Esophagus squamous epithelium (tissue), 5 donors: ENCODE data around the gene CLDN20. TPM values are rescaled to one million over a fixed set of nuclear protein-coding genes. Genes with fewer than 3 reads are reported as not detected.
A peak's percentile ranks its signal among the peaks of the same experiment; 100 is the strongest.
"Not testable (repeated sequence)": the region's sequence is repeated elsewhere in the genome, so short reads cannot be mapped to it uniquely, and the experiment has no call there.

Source experiments
- DNase-seq: peaks from one replicate; lab custom pipeline; 2025; lab: John Stamatoyannopoulos, UW
- H3K27ac ChIP-seq, 4 donors: fragments of 200-600 bp; sonication (generic); one replicate each; pipeline ENCODE4 v1.5.1; 2016 to 2019; ENCODE audit warnings: mild to moderate bottlenecking in 1 of 4
- H3K27me3 ChIP-seq, 4 donors: fragments of 200-600 bp; sonication (generic); 1 replicate in 3 of 4; 2 replicates in 1 of 4; pipeline versions ENCODE4 v1.5.1 to v1.6.0; 2017 to 2021; ENCODE audit warnings: antibody characterized with exemption in 1 of 4
- H3K36me3 ChIP-seq, 3 donors: fragments of 200-600 bp; sonication (generic); one replicate each; pipeline ENCODE4 v1.5.1; 2016 to 2019
- H3K4me1 ChIP-seq, 3 donors: fragments of 200-600 bp; sonication (generic); one replicate each; pipeline ENCODE4 v1.5.1; 2017 to 2019
- H3K4me3 ChIP-seq, 4 donors: fragments of 200-600 bp; sonication (generic); 1 replicate in 3 of 4; 2 replicates in 1 of 4; pipeline ENCODE4 v1.5.1; 2016 to 2019; ENCODE audit warnings: mild to moderate bottlenecking in 2 of 4, moderate library complexity in 1 of 4
- H3K9me3 ChIP-seq, 3 donors: fragments of 200-600 bp; sonication (generic); one replicate each; pipeline ENCODE4 v1.5.1; 2016 to 2019
- CTCF ChIP-seq, 6 experiments: fragments of 450-650 bp in 4 of 6; fragments of 200-600 bp in 2 of 6; sonication (generic) in 2 of 6; IDR thresholded peaks; one replicate each; pipeline ENCODE4 v1.5.1; 2016 to 2019; ENCODE audit warnings: antibody characterized with exemption in 6 of 6, mild to moderate bottlenecking in 4 of 6, moderate library complexity in 4 of 6
- POLR2A ChIP-seq, 4 donors: fragments of 450-650 bp; IDR thresholded peaks; one replicate each; pipeline ENCODE4 v1.6.1; 2017; ENCODE audit warnings: antibody characterized with exemption in 4 of 4, mild to moderate bottlenecking in 4 of 4, moderate library complexity in 3 of 4
- WGBS, 2 donors: methylation state at CpG; one replicate each; pipeline ENCODE4 v1.1.5; 2018; 5-methylcytosine and 5-hydroxymethylcytosine counted together
- intact Hi-C: fragments of 100-400 bp; cut with DNase I; formaldehyde crosslinking; loops from one replicate; pipeline ENCODE4 v1.15.0; 2022
- total RNA-seq, 4 donors: library from RNA; depleted of rRNA; stranded (reverse); fragments of >200 nt; gene quantifications; one replicate each; pipeline ENCODE4 v1.1.0, GENCODE V29; 2016
- donor health status: DM: yes; HTN: yes; CAD: no.

CLDN20 gene
- total RNA-seq, 4 donors from 2014 or later: 0.19 TPM; not detected in 3

- no peaks in the 10 kb centered on the region for H3K9me3 ChIP-seq
- H3K27ac ChIP-seq: peak overlapping the region in 3 of 4 donors; percentile 20 to 70 (median 38)
- intact Hi-C loops: no loop called here
- no peak overlapping the region for H3K4me3 ChIP-seq
- H3K4me1 ChIP-seq: peaks cover 0 to 46% (median 7%) of the 10 kb centered on the region in 3 donors
- H3K36me3 ChIP-seq: peaks cover 0 to 36% (median 0%) of the 10 kb centered on the region in 3 donors
- 15% methylated on average over 2 of the region's 2 CpGs for WGBS, 2 donors
- H3K27me3 ChIP-seq: no peaks in the 10 kb centered on the region
- DNase-seq: no peak
- no peak for TF ChIP-seq POLR2A (IDR thresholded peaks at IDR 0.05)
- TF ChIP-seq CTCF (IDR thresholded peaks at IDR 0.05): no peak
Observed at GRCh38 chr6:155310596-155310995, 46.8 kb downstream of the CLDN20 start.

- no peak for DNase-seq
- Histone ChIP-seq H3K4me1 (peaks cover 0 to 47% (median 7%) of the 10 kb centered on the region in 3 donors), H3K27me3 (no peaks in the 10 kb centered on the region), H3K4me3 (no peak overlapping the region), H3K27ac (peak overlapping the region in 3 of 4 donors; percentile 20 to 70 (median 38)), H3K9me3 (no peaks in the 10 kb centered on the region), H3K36me3 (peaks cover 0 to 36% (median 0%) of the 10 kb centered on the region in 3 donors)
- no peak for TF ChIP-seq CTCF (IDR thresholded peaks at IDR 0.05)
- TF ChIP-seq POLR2A (IDR thresholded peaks at IDR 0.05): no peak
- intact Hi-C loops: no loop called here
- 36 to 47% methylated on average over 6 of the region's 6 CpGs for WGBS, 2 donors
Observed at GRCh38 chr6:155311086-155311485, 47.3 kb downstream of the CLDN20 start.

GRCh38 chr6:155311583-155311982, 47.8 kb downstream of the CLDN20 start:
- Histone ChIP-seq H3K4me1 (peaks cover 0 to 47% (median 7%) of the 10 kb centered on the region in 3 donors), H3K36me3 (peaks cover 0 to 32% (median 0%) of the 10 kb centered on the region in 3 donors), H3K27ac (no peak overlapping the region), H3K4me3 (no peak overlapping the region), H3K9me3 (no peaks in the 10 kb centered on the region), H3K27me3 (no peaks in the 10 kb centered on the region)
- intact Hi-C loops: no loop called here
- TF ChIP-seq POLR2A (IDR thresholded peaks at IDR 0.05) (no peak), CTCF (IDR thresholded peaks at IDR 0.05) (no peak)
- DNase-seq: no peak
- WGBS, 2 donors: 83 to 85% methylated on average over 2 of the region's 2 CpGs

- DNase-seq, H3K9me3 ChIP-seq, intact Hi-C loops, H3K4me3 ChIP-seq, H3K27ac ChIP-seq, H3K27me3 ChIP-seq: not testable (repeated sequence)
- 93% methylated on average over 7 of the region's 7 CpGs for WGBS, 2 donors
- Histone ChIP-seq H3K4me1 (peaks cover 0 to 47% (median 7%) of the 10 kb centered on the region in 3 donors), H3K36me3 (peaks cover 0 to 18% (median 0%) of the 10 kb centered on the region in 3 donors)
Observed at GRCh38 chr6:155312950-155313349, 49.1 kb downstream of the CLDN20 start.

- Histone ChIP-seq H3K4me1 (peaks cover 0 to 47% (median 7%) of the 10 kb centered on the region in 3 donors), H3K36me3 (peaks cover 0 to 12% (median 0%) of the 10 kb centered on the region in 3 donors), H3K27ac (peak overlapping the region; percentile 86 to 94 (median 92)), H3K9me3 (no peaks in the 10 kb centered on the region), H3K27me3 (no peaks in the 10 kb centered on the region), H3K4me3 (peak overlapping the region; percentile 68 to 90 (median 87))
- TF ChIP-seq CTCF (IDR thresholded peaks at IDR 0.05) (no peak), POLR2A (IDR thresholded peaks at IDR 0.05) (no peak)
- WGBS, 2 donors: 0 to 1% methylated on average over 14 to 15 of the region's 15 CpGs
- no peak for DNase-seq
- intact Hi-C loops: no loop called here
Observed at GRCh38 chr6:155313602-155314091, 49.8 kb downstream of the CLDN20 start.
